Brain microvascular endothelial cell (primary cell): Measurements from ENCODE around the gene PPM1D.

Experiments used
- DNase-seq: peaks from one replicate; pipeline ENCODE4 v3.0.0-alpha.2; 2020
- H3K27ac ChIP-seq: fragments of 250-450 bp; sonication (Bioruptor Pico); 2 replicates; pipeline ENCODE4 v1.5.1; 2020; ENCODE audit warnings: mild to moderate bottlenecking, moderate library complexity
- H3K27me3 ChIP-seq: fragments of 250-450 bp; sonication (Bioruptor Pico); replicated peaks from 2 replicates; pipeline ENCODE4 v1.5.1; 2020; ENCODE audit warnings: mild to moderate bottlenecking
- H3K36me3 ChIP-seq: fragments of 250-450 bp; sonication (Bioruptor Pico); replicated peaks from 2 replicates; pipeline ENCODE4 v1.5.1; 2020; ENCODE audit warnings: mild to moderate bottlenecking
- H3K4me3 ChIP-seq: 2 replicates; pipeline ENCODE4 v1.5.1; 2011; ENCODE audit warnings: low read depth, mild to moderate bottlenecking, control low read depth, low read length, moderate library complexity
- in situ Hi-C: cut with HindIII; loops from 2 replicates; pipeline ENCODE4 v1.10.0; 2017; ENCODE audit warnings: low sequenced_read_pairs, low pct_ligation_motif_present
- TF ChIP-seq, protein P1 (sequence below): IDR thresholded peaks from 2 replicates; pipeline ENCODE4 v1.5.1; 2011; ENCODE audit warnings: low read depth, mild to moderate bottlenecking, moderate library complexity, low read length, control low read depth, inconsistent platforms; ENCODE audit errors: missing control alignments

The PPM1D gene

GRCh38 chr17:60645918-60646523, 46.0 kb downstream of the PPM1D start:
- Histone ChIP-seq H3K36me3 (peaks cover 4% of the 10 kb centered on the region), H3K4me3 (no peak overlapping the region), H3K27ac (no peak overlapping the region), H3K27me3 (no peaks in the 10 kb centered on the region)
- TF ChIP-seq, protein P1, sequence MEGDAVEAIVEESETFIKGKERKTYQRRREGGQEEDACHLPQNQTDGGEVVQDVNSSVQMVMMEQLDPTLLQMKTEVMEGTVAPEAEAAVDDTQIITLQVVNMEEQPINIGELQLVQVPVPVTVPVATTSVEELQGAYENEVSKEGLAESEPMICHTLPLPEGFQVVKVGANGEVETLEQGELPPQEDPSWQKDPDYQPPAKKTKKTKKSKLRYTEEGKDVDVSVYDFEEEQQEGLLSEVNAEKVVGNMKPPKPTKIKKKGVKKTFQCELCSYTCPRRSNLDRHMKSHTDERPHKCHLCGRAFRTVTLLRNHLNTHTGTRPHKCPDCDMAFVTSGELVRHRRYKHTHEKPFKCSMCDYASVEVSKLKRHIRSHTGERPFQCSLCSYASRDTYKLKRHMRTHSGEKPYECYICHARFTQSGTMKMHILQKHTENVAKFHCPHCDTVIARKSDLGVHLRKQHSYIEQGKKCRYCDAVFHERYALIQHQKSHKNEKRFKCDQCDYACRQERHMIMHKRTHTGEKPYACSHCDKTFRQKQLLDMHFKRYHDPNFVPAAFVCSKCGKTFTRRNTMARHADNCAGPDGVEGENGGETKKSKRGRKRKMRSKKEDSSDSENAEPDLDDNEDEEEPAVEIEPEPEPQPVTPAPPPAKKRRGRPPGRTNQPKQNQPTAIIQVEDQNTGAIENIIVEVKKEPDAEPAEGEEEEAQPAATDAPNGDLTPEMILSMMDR = no peak
- DNase-seq = no peak
- in situ Hi-C loops = no loop called here

DNA sequence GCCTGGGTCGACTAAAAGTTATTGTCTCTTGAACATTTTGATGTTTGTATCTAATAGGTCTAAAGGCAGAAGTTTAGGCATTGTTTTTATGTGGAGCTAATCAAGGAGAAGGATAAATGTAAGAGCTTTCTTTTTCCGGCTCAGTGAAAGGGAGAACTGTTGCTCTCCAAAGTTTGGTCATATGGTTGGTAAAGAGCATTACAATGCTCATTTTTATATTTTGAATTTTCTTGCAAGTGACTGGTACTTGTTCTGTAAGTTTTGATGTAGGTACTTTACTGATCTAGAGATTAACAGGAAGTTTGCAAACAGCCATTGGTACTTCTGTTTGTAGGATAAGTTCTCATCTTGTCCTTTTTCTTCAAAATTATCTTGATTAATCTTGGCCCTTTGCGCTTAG, 46.7 kb downstream of the PPM1D start:
- Histone ChIP-seq H3K27ac (no peak overlapping the region), H3K4me3 (no peak overlapping the region), H3K36me3 (peaks cover 4% of the 10 kb centered on the region), H3K27me3 (no peaks in the 10 kb centered on the region)
- TF ChIP-seq, protein P1 = no peak
- DNase-seq = no peak
- in situ Hi-C loops = no loop called here

- peaks cover 4% of the 10 kb centered on the region for H3K36me3 ChIP-seq
- H3K4me3 ChIP-seq = no peak overlapping the region
- TF ChIP-seq, protein P1 = no peak
- DNase-seq = no peak
- no peak overlapping the region for H3K27ac ChIP-seq
- H3K27me3 ChIP-seq = no peaks in the 10 kb centered on the region
- in situ Hi-C loops = no loop called here
Measured at GRCh38 chr17:60647705-60648104, 47.7 kb downstream of the PPM1D start.

DNA sequence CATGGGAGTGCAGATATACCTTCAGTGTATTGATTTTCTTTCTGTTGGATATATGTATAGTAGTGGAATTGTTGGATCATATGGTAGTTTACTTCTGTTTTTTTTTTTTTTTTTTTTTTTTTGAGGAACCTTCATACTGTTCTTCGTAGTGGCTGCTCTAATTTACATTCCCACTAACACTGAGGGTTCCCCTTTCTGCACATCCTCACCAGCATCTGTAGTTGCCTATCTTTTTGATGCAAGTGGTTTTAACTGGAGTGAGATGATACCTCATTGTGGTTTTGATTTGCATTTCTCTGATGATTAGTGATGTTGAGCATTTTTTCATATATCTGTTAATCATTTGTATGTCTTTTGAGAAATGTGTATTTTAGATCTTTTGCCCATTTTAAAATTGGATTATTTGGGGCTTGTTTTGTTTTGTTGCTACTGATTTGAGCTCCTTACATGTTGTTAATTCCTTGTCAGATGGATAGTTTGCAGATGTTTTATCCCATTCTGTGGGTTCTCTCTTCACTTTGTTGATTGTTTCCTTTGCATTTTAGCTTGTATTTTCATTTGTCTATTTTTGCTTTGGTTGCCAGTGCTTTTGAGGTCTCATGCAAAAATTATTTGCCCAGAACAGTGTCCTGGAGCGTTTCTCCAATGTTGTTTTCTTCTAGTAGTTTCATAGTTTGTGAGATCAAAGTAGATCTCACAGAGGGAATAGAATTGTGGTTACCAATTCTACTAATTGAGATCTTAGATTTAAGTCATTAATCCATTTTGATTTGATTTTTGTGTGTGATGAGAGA, 52.7 kb downstream of the PPM1D start:
- H3K36me3 ChIP-seq = peaks cover 4% of the 10 kb centered on the region
- in situ Hi-C loops = no loop called here
- H3K27me3 ChIP-seq = no peaks in the 10 kb centered on the region
- DNase-seq = no peak
- H3K4me3 ChIP-seq = no peak overlapping the region
- H3K27ac ChIP-seq = no peak overlapping the region
- TF ChIP-seq, protein P1 = no peak

DNA sequence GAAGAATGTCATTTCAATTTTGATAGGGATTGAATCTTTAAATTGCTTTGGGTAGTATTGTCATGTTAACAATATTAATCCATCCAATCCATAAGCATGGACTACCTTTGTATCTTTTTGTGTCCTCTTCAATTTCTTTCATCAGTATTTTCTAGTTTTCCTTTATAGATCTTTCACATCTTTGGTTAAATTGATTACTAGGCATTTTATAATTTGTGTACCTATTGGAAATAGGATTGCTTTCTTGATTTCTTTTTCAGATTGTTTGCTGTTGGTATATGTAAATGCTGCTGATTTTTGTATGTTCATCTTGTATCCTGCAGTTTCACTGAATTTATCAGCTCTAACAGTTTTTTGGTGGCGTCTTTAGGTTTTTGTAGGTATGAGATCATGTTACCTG, 53.6 kb downstream of the PPM1D start:
- Histone ChIP-seq H3K4me3 (no peak overlapping the region), H3K27ac (no peak overlapping the region), H3K27me3 (no peaks in the 10 kb centered on the region), H3K36me3 (peaks cover 2% of the 10 kb centered on the region)
- DNase-seq = no peak
- TF ChIP-seq, protein P1 = no peak
- in situ Hi-C loops = no loop called here
